Measurements from ENCODE around the gene C14orf180.

The C14orf180 gene

DNA sequence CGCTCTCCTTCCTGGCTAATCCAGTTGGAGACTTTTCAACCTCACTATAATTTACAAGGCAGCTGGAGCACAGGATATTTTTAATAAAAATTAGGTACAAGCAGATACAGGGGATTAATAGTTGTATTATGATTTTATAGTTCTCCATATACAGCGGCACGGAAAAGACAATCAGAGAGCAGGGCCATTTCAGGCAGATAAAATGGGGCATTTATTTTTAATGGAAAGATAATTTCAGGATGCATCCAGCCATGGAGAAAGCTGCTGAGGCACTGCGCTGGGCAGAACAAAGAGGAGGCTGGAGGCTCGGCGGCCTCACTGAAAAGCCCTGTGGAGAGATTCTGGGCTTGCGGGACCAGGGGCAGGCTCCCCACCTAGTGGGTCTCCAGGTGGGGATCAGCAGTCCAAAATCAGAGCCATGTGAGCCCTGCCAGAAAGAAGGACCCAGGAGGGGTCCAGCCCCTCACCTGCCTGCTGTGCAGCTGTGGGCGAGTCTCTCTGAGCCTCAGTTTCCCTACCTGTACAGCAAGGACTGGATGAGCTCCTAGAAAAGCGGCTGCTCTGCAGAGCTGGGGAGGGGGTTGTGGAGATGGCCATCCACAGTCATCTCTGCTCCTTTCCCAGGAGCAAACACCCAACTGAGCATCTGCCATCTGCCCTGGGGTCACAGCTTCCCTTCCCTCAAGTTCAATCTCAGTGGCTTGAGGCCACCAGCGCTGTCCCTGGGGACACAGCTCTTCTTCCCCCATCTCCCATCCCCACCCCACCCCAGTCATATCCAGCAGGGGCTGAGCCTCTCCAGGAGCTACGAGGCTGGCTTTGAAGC, 23.9 kb upstream of the C14orf180 start:
- no peak for DNase-seq
- H3K4me3 Mint-ChIP-seq, result no peak overlapping the region
- peaks cover 3% of the 10 kb centered on the region for H3K27me3 Mint-ChIP-seq
- H3K27ac Mint-ChIP-seq, result no peak overlapping the region
- H3K9me3 Mint-ChIP-seq, result no peaks in the 10 kb centered on the region
- no peaks in the 10 kb centered on the region for H3K4me1 Mint-ChIP-seq (ENCODE audit: low read depth)
- H3K36me3 Mint-ChIP-seq (ENCODE audit: low read depth), result no peaks in the 10 kb centered on the region

DNA sequence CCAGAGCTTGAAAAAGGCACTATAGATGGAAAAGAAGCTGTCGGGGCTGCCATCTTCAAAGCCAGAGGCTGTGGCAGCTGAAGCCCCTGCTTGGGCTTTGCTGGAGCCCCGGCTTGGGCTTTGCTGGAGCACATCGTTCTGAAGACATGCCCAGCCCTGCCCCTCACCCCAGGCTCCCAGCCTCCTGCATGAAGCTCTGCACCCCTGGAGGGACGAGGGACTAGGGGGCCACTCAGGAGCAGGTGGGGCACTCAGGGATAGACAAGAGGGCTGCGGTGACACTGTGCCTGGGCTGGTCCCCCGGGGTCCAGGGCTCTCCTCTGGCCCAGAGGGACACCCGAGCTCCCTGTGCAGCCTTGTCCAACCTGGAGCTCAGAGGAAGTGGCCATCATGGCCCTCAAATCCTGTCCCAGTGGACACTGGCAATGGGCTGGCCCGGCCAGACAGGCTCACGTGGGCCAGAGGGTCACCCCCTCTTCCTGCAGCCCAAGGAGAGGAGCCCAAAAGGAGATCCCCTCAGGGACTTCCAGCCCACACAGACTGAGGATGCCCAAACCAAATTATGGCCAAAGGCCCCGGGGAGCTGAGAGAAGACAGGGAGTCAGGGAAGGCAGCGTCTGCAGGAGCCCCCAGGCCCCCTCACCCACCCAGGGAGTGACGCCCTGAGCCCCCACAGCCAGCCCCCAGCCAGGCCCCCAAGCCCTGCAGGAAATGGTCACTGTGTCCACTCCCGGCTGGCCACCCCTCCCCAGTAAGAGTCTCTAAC, 23.1 kb upstream of the C14orf180 start:
- Mint-ChIP-seq H3K27ac (no peak overlapping the region), H3K4me3 (no peak overlapping the region), H3K36me3 (ENCODE audit: low read depth) (no peaks in the 10 kb centered on the region), H3K4me1 (ENCODE audit: low read depth) (no peaks in the 10 kb centered on the region), H3K9me3 (no peaks in the 10 kb centered on the region), H3K27me3 (no peaks in the 10 kb centered on the region)
- no peak for DNase-seq

DNA sequence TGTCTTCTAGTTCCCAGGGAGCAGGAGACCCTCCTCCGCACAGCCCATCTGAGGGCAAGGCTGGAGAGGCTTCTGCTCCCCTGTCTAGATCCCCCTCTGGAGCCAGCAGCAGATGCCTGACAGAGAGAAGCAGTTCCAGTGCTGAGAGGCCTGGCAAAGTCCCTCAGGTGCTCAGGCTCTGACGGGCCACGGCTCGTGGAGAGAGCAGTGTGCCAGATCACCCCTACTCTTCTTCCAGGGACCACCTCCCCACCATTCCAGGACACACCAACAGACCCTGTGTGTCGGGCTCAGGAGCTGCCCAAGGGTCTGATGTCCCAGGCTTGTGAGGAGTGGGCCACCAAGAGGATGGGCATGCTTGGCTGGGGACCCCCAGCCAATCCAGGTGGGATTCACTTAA, 22.5 kb upstream of the C14orf180 start:
- H3K4me3 Mint-ChIP-seq, result no peak overlapping the region
- H3K27me3 Mint-ChIP-seq, result peaks cover 2% of the 10 kb centered on the region
- no peak overlapping the region for H3K27ac Mint-ChIP-seq
- H3K4me1 Mint-ChIP-seq (ENCODE audit: low read depth), result no peaks in the 10 kb centered on the region
- DNase-seq, result no peak
- H3K9me3 Mint-ChIP-seq, result no peaks in the 10 kb centered on the region
- H3K36me3 Mint-ChIP-seq (ENCODE audit: low read depth), result no peaks in the 10 kb centered on the region

DNA sequence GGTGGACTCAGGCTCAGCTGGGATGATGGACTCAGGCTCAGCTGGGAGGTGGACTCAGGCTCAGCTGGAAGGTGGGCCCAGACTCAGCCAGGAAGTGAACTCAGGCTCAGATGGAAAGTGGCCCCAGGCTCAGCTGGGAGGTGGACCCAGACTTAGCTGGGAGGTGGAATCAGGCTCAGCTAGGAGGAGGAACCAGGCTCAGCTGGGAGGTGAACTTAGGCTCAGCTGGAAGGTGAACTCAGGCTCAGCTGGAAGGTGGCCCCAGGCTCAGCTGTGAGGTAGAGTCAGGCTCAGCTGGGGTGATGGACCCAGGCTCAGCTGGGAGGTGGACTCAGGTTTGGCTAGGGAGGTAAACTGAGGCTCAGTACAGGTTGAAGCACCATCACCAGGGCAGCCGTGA, 21.8 kb upstream of the C14orf180 start:
- DNase-seq, result no peak
- Mint-ChIP-seq H3K4me3 (no peak overlapping the region), H3K27ac (no peak overlapping the region), H3K36me3 (ENCODE audit: low read depth) (no peaks in the 10 kb centered on the region), H3K9me3 (no peaks in the 10 kb centered on the region), H3K27me3 (peaks cover 2% of the 10 kb centered on the region), H3K4me1 (ENCODE audit: low read depth) (no peaks in the 10 kb centered on the region)

DNA sequence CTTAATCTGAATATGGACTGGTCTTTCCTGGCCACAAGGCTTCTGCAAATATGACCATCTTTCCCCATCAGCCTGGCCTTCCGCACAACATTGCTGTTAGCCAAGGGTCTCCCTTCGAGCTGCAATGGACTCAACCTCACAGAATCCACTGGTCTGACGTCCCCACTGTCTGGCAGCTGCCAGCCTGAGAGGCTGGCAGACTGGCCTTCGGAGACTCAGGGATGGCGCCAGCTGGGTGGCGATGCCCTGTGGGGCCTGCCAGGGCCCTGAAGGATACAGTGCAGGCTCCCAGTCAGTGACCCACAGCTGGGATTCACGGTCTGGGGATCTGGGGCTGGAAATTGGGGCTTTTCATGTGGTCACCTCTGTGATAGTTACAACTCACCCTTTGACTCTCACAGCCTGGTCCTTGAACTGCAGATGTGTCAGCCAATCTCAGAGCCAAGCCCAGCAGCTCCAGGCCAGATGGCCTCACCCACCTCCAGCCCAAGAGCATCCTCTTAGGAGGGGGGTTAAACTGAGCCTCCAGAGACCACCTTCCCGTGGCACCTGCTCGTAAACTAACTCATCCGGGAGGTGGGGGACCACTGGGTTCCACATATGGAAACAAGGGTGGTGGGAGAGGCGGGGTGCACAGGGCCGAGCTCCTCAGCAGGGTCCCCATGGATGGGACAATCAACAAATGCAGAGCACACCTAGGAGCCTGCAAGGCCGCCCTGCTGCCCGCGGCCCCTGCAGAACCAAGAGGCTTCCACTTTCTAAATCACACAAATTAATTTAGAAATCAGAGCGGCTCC, 21.1 kb upstream of the C14orf180 start:
- no peak for DNase-seq
- no peak overlapping the region for H3K27ac Mint-ChIP-seq
- H3K9me3 Mint-ChIP-seq, result no peaks in the 10 kb centered on the region
- H3K4me1 Mint-ChIP-seq (ENCODE audit: low read depth), result no peaks in the 10 kb centered on the region
- H3K4me3 Mint-ChIP-seq, result no peak overlapping the region
- peaks cover 2% of the 10 kb centered on the region for H3K27me3 Mint-ChIP-seq
- no peaks in the 10 kb centered on the region for H3K36me3 Mint-ChIP-seq (ENCODE audit: low read depth)

DNA sequence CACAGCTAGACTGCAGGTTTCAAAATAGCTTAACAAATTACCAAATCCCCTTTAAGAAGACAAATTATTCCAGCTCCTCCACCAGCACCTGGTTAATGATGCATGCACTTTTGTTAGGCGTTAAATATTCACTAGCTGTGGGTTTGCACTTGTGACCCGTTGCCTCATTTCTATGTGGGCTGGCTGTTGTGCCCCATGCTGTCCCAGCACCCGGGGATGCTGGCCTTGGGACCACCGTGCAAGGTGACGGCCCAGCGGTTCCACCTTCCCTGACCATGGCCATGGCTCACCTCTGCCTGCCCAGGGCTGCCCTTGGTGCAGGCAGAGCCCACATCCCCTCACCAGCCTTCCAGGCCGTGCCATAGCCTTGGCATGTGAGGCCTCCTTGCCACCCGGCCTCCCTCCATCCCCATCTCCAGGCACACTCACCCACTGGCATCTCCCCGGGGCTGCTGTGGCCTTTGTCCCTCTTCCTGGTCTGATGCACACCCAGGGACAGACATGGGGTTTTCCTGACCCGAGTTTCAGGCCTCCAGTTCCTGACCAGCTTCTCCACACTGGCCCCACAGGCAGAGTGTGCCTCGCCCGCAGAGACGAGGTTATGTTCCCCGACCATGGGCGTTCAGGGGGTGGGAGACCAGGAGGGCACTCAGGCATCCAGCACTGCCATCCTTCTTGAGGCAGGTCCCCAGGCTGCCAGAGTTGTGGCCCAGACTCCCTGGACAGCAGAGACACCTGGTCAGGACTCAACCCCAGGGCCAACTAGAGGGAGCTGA, 20.3 kb upstream of the C14orf180 start:
- Mint-ChIP-seq H3K4me1 (ENCODE audit: low read depth) (peaks cover 2% of the 10 kb centered on the region), H3K4me3 (no peak overlapping the region), H3K36me3 (ENCODE audit: low read depth) (no peaks in the 10 kb centered on the region), H3K9me3 (no peaks in the 10 kb centered on the region), H3K27me3 (peaks cover 7% of the 10 kb centered on the region), H3K27ac (no peak overlapping the region)
- no peak for DNase-seq

DNA sequence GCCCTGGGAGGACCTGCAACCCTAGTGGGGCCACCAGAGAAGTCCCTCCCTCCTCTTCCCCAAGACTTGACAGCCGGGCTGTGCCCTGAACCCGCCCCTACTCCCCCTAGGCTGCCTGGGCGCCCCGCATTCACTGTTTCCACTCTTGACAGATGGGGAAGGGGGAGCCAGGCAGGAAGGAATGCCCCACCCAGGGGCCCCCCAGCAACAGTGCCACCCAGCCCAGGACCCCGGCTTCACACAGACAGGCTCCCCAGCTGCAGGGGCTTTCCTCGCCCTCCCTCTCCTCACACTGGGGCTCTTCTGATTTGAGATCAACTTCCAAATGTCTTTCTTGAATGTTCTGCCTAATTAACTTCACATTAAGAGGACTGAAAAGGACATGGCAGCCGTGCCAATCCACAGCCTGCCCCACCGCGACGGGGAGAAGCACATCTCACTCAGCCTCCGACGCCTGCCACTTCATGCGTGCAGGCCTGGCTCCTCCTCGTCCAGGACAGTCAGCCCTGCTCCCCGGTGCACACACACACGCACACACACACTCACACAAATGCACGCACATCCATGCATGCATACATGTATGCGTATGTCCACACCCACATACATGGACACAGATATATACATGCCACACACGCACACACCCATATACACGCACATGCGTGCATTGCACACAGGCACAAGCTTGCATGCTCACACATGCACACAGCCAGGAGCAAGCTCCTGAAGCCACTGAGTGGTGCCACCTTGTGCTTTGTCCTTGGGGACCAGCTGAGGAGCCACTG, 19.6 kb upstream of the C14orf180 start:
- Mint-ChIP-seq H3K36me3 (ENCODE audit: low read depth) (no peaks in the 10 kb centered on the region), H3K4me1 (ENCODE audit: low read depth) (peaks cover 2% of the 10 kb centered on the region), H3K27ac (no peak overlapping the region), H3K4me3 (no peak overlapping the region), H3K9me3 (no peaks in the 10 kb centered on the region), H3K27me3 (peaks cover 10% of the 10 kb centered on the region)
- DNase-seq, result no peak

DNA sequence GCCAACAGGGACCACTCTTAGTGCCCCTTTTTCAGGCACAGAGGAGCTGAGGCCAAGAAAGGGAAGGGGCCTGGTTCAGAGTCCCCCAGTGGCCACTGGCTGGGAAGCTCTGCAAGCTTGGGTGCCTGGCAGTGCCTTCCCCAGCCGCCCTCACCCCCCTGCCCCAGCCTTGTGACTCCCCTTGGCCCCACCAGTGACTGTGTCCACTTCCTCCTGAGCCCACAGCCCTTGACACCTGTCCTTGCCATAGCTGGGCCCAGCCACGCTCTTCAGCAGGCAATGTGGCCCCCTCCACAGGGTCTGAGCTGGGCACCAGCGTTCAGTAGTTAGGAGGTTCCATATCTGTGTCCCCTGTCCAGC, 19.0 kb upstream of the C14orf180 start:
- H3K36me3 Mint-ChIP-seq (ENCODE audit: low read depth), result no peaks in the 10 kb centered on the region
- DNase-seq, result no peak
- peaks cover 14% of the 10 kb centered on the region for H3K27me3 Mint-ChIP-seq
- H3K27ac Mint-ChIP-seq, result no peak overlapping the region
- no peaks in the 10 kb centered on the region for H3K9me3 Mint-ChIP-seq
- peaks cover 2% of the 10 kb centered on the region for H3K4me1 Mint-ChIP-seq (ENCODE audit: low read depth)
- no peak overlapping the region for H3K4me3 Mint-ChIP-seq

DNA sequence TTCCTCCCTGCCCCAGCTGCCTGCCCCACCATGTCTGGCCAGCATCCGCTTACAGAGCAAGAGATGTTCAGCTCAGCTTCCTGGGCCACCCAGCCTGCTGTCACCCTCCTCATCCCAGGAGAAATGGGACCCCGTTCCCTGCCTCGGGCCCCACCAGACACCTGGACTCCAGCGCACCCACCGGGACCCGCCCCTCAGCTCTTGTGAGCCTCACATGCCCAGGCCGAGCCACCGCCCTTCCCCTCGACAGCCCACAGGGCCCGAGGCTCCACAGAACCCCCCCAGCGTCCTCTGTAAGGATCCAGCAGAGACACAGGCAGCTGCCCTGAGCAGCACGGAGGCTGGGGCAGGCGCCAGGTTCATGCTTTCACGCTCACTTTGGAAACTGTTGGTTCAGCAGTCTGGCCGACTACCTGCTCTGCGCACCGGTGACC, 18.4 kb upstream of the C14orf180 start:
- peaks cover 18% of the 10 kb centered on the region for H3K27me3 Mint-ChIP-seq
- no peak overlapping the region for H3K4me3 Mint-ChIP-seq
- no peaks in the 10 kb centered on the region for H3K9me3 Mint-ChIP-seq
- H3K36me3 Mint-ChIP-seq (ENCODE audit: low read depth), result no peaks in the 10 kb centered on the region
- no peak overlapping the region for H3K27ac Mint-ChIP-seq
- no peak for DNase-seq
- H3K4me1 Mint-ChIP-seq (ENCODE audit: low read depth), result peaks cover 2% of the 10 kb centered on the region

DNA sequence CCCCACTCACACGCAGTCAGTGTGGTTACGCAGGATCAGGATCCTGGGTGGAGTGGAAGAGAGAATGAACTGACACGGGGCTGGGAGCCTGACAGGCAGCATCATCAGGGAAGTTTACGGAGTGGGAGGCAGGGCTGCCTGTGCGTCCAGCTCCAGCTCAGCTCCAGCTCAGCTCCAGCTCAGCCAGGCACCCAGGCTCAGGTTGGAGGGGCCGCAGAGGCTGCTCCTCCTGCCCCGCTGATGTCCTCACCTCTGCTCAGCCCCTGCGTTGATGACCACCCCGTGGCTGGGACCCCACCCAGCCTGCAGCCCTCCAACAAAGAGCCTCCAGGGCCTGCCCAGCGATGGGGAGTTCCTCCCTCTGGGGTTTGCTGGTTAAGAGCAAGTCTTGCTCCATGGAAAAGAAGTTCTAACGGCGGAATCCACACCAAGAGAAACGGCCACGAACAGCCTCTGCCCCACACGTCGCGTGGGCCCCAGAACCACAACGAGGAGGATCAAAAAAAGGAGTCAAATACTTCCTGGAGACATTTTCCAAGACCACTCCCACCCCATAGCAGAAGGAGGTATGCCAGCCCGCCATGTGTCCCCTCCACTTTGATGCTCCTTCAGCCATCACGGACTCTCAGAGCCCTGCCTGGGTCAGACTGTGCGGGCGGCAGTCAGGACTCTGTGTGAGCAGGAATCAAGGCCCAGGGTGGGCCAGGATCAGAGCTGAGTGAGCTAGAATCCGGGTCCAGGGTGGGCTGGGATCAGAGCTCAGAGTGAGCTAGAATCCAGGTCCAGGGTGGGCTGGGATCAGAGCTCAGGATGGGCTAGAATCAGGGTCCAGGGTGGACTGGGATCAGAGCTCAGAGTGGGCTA, 17.7 kb upstream of the C14orf180 start:
- Mint-ChIP-seq H3K27me3 (peaks cover 25% of the 10 kb centered on the region), H3K4me3 (no peak overlapping the region), H3K9me3 (no peaks in the 10 kb centered on the region), H3K4me1 (ENCODE audit: low read depth) (peaks cover 2% of the 10 kb centered on the region), H3K27ac (no peak overlapping the region), H3K36me3 (ENCODE audit: low read depth) (no peaks in the 10 kb centered on the region)
- no peak for DNase-seq

DNA sequence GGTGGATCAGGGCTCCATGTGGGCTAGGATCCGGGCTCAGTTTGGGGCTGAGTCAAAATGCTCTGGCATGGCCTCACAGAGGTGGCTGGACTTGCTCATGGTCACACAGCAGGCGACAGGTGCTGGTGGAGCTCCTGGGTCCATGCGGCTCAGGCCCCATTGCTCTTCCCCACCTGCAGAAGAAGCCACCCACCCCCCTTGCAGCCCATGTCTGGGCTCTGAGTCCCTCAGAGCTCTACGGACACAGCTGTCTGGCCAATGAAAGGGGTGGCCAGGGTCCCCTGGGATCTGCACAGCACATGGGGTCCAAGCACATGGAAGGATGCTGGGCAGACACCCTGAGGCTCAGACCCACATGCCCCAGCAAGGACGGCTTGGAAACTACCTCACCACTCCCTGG, 17.0 kb upstream of the C14orf180 start:
- no peak for DNase-seq
- H3K27ac Mint-ChIP-seq, result no peak overlapping the region
- H3K27me3 Mint-ChIP-seq, result peaks cover 25% of the 10 kb centered on the region
- H3K4me1 Mint-ChIP-seq (ENCODE audit: low read depth), result peaks cover 2% of the 10 kb centered on the region
- no peaks in the 10 kb centered on the region for H3K36me3 Mint-ChIP-seq (ENCODE audit: low read depth)
- H3K4me3 Mint-ChIP-seq, result no peak overlapping the region
- H3K9me3 Mint-ChIP-seq, result no peaks in the 10 kb centered on the region

DNA sequence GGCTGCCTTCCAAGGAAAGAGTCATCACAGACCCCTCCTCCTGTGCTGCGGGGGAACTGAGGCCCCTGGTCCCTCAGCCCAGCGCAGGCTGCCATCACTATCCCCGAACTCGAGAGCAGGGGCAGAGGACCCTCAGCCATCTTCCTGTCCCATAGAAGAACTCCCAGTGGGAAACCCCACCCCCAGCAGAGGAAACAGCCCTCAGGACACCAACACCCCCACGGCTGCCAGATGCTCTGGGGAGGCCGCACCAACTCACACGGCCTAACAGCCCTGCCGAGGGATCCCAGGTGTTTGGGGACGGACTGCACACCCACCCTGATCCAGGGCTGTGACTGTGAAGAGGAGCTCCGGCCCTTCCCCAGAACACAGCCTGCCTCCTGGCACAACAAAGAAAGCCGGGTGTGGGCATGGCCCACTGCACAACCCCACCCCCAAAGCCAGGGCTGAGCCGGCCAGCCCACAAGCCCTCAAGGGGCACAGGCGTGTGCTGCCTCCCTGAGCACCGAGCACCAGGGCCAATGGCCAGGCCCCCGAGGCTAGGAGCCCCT, 16.3 kb upstream of the C14orf180 start:
- Mint-ChIP-seq H3K4me1 (ENCODE audit: low read depth) (peaks cover 2% of the 10 kb centered on the region), H3K27ac (no peak overlapping the region), H3K36me3 (ENCODE audit: low read depth) (no peaks in the 10 kb centered on the region), H3K9me3 (no peaks in the 10 kb centered on the region), H3K4me3 (no peak overlapping the region), H3K27me3 (peaks cover 25% of the 10 kb centered on the region)
- DNase-seq, result no peak

Measured in activated T-cell treated with anti-CD3 and anti-CD28 coated beads, Interleukin-2, amount 50 U/mL, for 24 hours (primary cell).